Adrenal gland (tissue), 12 donors: ENCODE measurements around the gene MYO5B. TPM values are rescaled to one million over a fixed set of nuclear protein-coding genes. Genes with fewer than 3 reads are reported as not detected.

Experiments
- DNase-seq, 7 donors: peaks; one replicate each; pipeline ENCODE4 v3.0.0-alpha.2; 2019 to 2020
- H3K27ac ChIP-seq, 5 donors: fragments of 200-600 bp; sonication (generic) in 4 of 5; 1 replicate in 3 of 5; 2 replicates in 2 of 5; pipeline versions ENCODE4 v1.5.1 to v1.8.0; 2016 to 2020; ENCODE audit warnings: mild to moderate bottlenecking in 1 of 5
- H3K27me3 ChIP-seq: fragments of 200-600 bp; 2 replicates; pipeline ENCODE4 v1.8.0; 2021
- H3K36me3 ChIP-seq, 2 donors: fragments of 200-600 bp; replicated peaks in 1 of 2; 1 replicate in 1 of 2; 2 replicates in 1 of 2; pipeline versions ENCODE4 v1.5.1 to v1.8.0; 2018 to 2022
- H3K4me1 ChIP-seq, 2 donors: fragments of 200-600 bp; replicated peaks in 1 of 2; 1 replicate in 1 of 2; 2 replicates in 1 of 2; pipeline versions ENCODE4 v1.5.1 to v1.8.0; 2018 to 2021
- H3K4me3 ChIP-seq, 4 donors: fragments of 200-600 bp; sonication (generic) in 3 of 4; one replicate each; pipeline ENCODE4 v1.5.1; 2016 to 2018
- H3K9me3 ChIP-seq, 3 donors: fragments of 200-600 bp; sonication (generic) in 1 of 3; replicated peaks in 1 of 3; 1 replicate in 2 of 3; 2 replicates in 1 of 3; pipeline versions ENCODE4 v1.5.1 to v1.8.0; 2016 to 2021
- CTCF ChIP-seq, 6 experiments: fragments of 450-650 bp in 4 of 6; fragments of 200-600 bp in 2 of 6; sonication (generic) in 1 of 6; IDR thresholded peaks; 1 replicate in 5 of 6; 2 replicates in 1 of 6; pipeline versions ENCODE4 v1.5.1 to v1.8.0; 2016 to 2021; ENCODE audit warnings: antibody characterized with exemption in 6 of 6, mild to moderate bottlenecking in 2 of 6, moderate library complexity in 1 of 6
- POLR2A ChIP-seq, 2 donors: fragments of 450-650 bp; IDR thresholded peaks; one replicate each; pipeline ENCODE4 v1.6.1; 2017; ENCODE audit warnings: antibody characterized with exemption in 2 of 2, mild to moderate bottlenecking in 2 of 2, moderate library complexity in 1 of 2
- WGBS, 4 donors: extraction: QIAGEN DNeasy Blood & Tissue Kit in 2 of 4; methylation state at CpG; one replicate each; pipeline versions ENCODE4 v1.1.5 to v1.1.7; 2013 to 2017; 5-methylcytosine and 5-hydroxymethylcytosine counted together
- intact Hi-C, 2 donors: fragments of 100-400 bp; cut with DNase I; formaldehyde crosslinking; loops; one replicate each; pipeline versions ENCODE4 v1.14.1 to v1.15.0; 2022 to 2023
- polyA plus RNA-seq, 3 donors: library from polyadenylated mRNA; stranded (reverse); fragments of 200-250 nt in 2 of 3; fragments of 350-450 nt in 1 of 3; fragmentation: Illumina TruSeq in 1 of 3; extraction: RNeasy Lipid Tissue Mini Kit (QIAGEN cat#74804) in 1 of 3; gene quantifications; one replicate each; pipeline ENCODE4 v1.2.3, GENCODE V29; 2013 to 2014
- total RNA-seq, 9 donors: library from RNA; depleted of rRNA in 4 of 9; stranded (reverse); fragments of >200 nt in 4 of 9; fragments of 120-200 nt in 1 of 9; fragmentation: NEBNext Ultra II Directional in 1 of 9; extraction: Animal tissue kit (Norgen Biotek cat#: 25700) in 1 of 9; gene quantifications; one replicate each; pipeline versions ENCODE4 v1.1.0 to v1.2.4, GENCODE V29; 2013 to 2023
- donor health status: healthy with polysubstance abuse.
- donor health status: Bipolar disorder and iron deficiency.
- donor health status: DM: yes; HTN: yes; CAD: no.
- donor health status: DM: no; HTN: no; CAD: no.
- donor health status: DM: no; HTN: no; CAD: no.
- donor health status: DM: yes; HTN: yes; CAD: no.

Gene MYO5B
- total and polyA plus RNA-seq, 12 donors = 0.61 to 9.3 (median 2.9) TPM

GRCh38 chr18:50074404-50074803 lies 120.5 kb downstream of the MYO5B start:
- Histone ChIP-seq H3K4me1 (no peaks in the 10 kb centered on the region), H3K27me3 (no peaks in the 10 kb centered on the region), H3K4me3 (no peak overlapping the region), H3K27ac (no peak overlapping the region), H3K36me3 (no peaks in the 10 kb centered on the region), H3K9me3 (no peaks in the 10 kb centered on the region)
- intact Hi-C loops = no loop called here
- DNase-seq = no peak
- no peak for TF ChIP-seq POLR2A (IDR thresholded peaks at IDR 0.05)
- TF ChIP-seq CTCF (IDR thresholded peaks at IDR 0.05) = no peak
- 62 to 74% (median 69%) methylated on average over 5 of the region's 5 CpGs for WGBS, 4 donors

- no peak for DNase-seq
- Histone ChIP-seq H3K27me3 (no peaks in the 10 kb centered on the region), H3K9me3 (no peaks in the 10 kb centered on the region), H3K4me3 (no peak overlapping the region), H3K36me3 (no peaks in the 10 kb centered on the region), H3K4me1 (no peaks in the 10 kb centered on the region), H3K27ac (no peak overlapping the region)
- TF ChIP-seq POLR2A (IDR thresholded peaks at IDR 0.05) (no peak), CTCF (IDR thresholded peaks at IDR 0.05) (no peak)
- intact Hi-C loops = no loop called here
- WGBS, 4 donors = 75 to 85% (median 83%) methylated on average over 2 of the region's 2 CpGs
Observed at GRCh38 chr18:50073319-50073718, 121.6 kb downstream of the MYO5B start.

GRCh38 chr18:50072146-50072545 lies 122.8 kb downstream of the MYO5B start:
- H3K27ac ChIP-seq = no peak overlapping the region
- no peaks in the 10 kb centered on the region for H3K36me3 ChIP-seq
- H3K4me1 ChIP-seq = no peaks in the 10 kb centered on the region
- no peak overlapping the region for H3K4me3 ChIP-seq
- intact Hi-C loops = no loop called here
- no peaks in the 10 kb centered on the region for H3K9me3 ChIP-seq
- TF ChIP-seq POLR2A (IDR thresholded peaks at IDR 0.05) (no peak), CTCF (IDR thresholded peaks at IDR 0.05) (no peak)
- WGBS, 4 donors = 51 to 76% (median 66%) methylated on average over 2 of the region's 2 CpGs
- DNase-seq = no peak
- no peaks in the 10 kb centered on the region for H3K27me3 ChIP-seq

- 70 to 86% (median 83%) methylated on average over 4 of the region's 4 CpGs for WGBS, 4 donors
Observed at GRCh38 chr18:50071397-50071796, 123.5 kb downstream of the MYO5B start.

GRCh38 chr18:50069422-50069821 lies 125.5 kb downstream of the MYO5B start:
- intact Hi-C loops = no loop called here
- no peaks in the 10 kb centered on the region for H3K27me3 ChIP-seq
- TF ChIP-seq CTCF (IDR thresholded peaks at IDR 0.05) (no peak), POLR2A (IDR thresholded peaks at IDR 0.05) (no peak)
- H3K4me3 ChIP-seq = no peak overlapping the region
- H3K27ac ChIP-seq = no peak overlapping the region
- no peak for DNase-seq
- H3K36me3 ChIP-seq = no peaks in the 10 kb centered on the region
- no peaks in the 10 kb centered on the region for H3K9me3 ChIP-seq
- 78 to 95% (median 80%) methylated on average over 3 of the region's 3 CpGs for WGBS, 4 donors
- no peaks in the 10 kb centered on the region for H3K4me1 ChIP-seq

More at GRCh38 chr18:50071397-50071796, 123.5 kb downstream of the MYO5B start:
- no peak for TF ChIP-seq POLR2A (IDR thresholded peaks at IDR 0.05)
- Histone ChIP-seq H3K9me3 (no peaks in the 10 kb centered on the region), H3K4me1 (no peaks in the 10 kb centered on the region), H3K27ac (no peak overlapping the region), H3K36me3 (no peaks in the 10 kb centered on the region), H3K4me3 (no peak overlapping the region), H3K27me3 (no peaks in the 10 kb centered on the region)
- intact Hi-C loops = no loop called here
- DNase-seq = no peak
